Stimulated activated effector memory CD8-positive, alpha-beta T cell treated with anti-CD3 and anti-CD28 coated beads, Interleukin-12 subunit alpha, Interleukin-12 subunit beta, amount 100 ng/mL, for 72 hours (primary cell): ENCODE measurements around the gene SH3GLB1.

Source experiments
- ATAC-seq: fragments of 150-1000 bp; cut with Tn5 transposase; 2 replicates; pipeline ENCODE4 v1.10.0; 2021
- DNase-seq, 2 donors: peaks; one replicate each; pipeline ENCODE4 v3.0.0; 2021 to 2022; ENCODE audit warnings: low spot score in 2 of 2
- H3K27ac Mint-ChIP-seq: one replicate; pipeline ENCODE4 v1.8.0; 2022; ENCODE audit warnings: mild to moderate bottlenecking, mixed read lengths
- H3K36me3 Mint-ChIP-seq: one replicate; pipeline ENCODE4 v1.8.0; 2022; ENCODE audit warnings: mild to moderate bottlenecking, mixed read lengths
- H3K4me1 Mint-ChIP-seq: one replicate; pipeline ENCODE4 v1.8.0; 2022; ENCODE audit warnings: mixed read lengths
- H3K4me3 Mint-ChIP-seq: one replicate; pipeline ENCODE4 v1.8.0; 2022; ENCODE audit warnings: mild to moderate bottlenecking, mixed read lengths
- H3K9me3 Mint-ChIP-seq: one replicate; pipeline ENCODE4 v1.8.0; 2022; ENCODE audit warnings: mixed read lengths

The SH3GLB1 gene

DNA sequence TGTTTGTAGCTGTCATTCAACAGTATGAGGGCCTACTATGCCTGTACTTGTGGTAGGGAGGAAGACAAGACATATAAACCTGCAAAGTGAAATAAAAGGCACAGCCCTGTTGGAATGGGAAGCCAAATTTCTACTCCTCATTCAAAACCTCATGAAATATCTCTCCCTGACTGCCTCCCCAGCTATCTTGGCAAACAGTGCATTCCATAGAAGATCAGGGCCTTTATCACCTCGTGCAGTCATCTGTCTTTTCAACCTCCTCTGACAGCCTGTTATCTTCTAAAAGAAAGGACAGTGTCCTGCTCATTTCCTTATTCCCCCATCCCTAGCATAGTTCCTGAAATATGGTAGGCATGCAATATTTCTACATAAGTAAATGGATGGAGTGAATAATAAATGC is 71.0 kb downstream of the SH3GLB1 start:
- Mint-ChIP-seq H3K36me3 (no peaks in the 10 kb centered on the region), H3K27ac (no peak overlapping the region), H3K4me1 (peaks cover 10% of the 10 kb centered on the region), H3K9me3 (no peaks in the 10 kb centered on the region), H3K4me3 (no peak overlapping the region)
- DNase-seq (no peak), ATAC-seq (no peak)

DNA sequence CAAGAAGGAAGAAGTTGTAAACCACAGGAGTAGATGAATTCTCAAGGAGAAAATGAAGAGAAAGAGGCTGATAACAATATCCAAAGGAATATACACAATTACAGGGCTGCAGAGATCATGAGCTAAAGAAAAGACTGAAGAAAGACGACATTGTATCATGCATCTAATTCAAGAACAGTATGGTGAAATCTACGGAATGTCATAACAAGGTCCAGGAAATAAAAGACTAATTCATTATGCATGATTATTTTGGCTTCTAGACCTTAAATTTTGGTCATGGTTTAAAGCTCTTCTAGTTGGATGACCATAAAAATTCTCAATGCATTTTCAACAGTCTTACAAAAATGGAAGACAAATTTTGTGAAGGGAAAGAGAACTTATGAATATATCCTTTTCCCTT is 71.7 kb downstream of the SH3GLB1 start:
- Mint-ChIP-seq H3K27ac (no peak overlapping the region), H3K36me3 (no peaks in the 10 kb centered on the region), H3K9me3 (no peaks in the 10 kb centered on the region), H3K4me1 (peaks cover 10% of the 10 kb centered on the region), H3K4me3 (no peak overlapping the region)
- DNase-seq (no peak), ATAC-seq (no peak)

DNA sequence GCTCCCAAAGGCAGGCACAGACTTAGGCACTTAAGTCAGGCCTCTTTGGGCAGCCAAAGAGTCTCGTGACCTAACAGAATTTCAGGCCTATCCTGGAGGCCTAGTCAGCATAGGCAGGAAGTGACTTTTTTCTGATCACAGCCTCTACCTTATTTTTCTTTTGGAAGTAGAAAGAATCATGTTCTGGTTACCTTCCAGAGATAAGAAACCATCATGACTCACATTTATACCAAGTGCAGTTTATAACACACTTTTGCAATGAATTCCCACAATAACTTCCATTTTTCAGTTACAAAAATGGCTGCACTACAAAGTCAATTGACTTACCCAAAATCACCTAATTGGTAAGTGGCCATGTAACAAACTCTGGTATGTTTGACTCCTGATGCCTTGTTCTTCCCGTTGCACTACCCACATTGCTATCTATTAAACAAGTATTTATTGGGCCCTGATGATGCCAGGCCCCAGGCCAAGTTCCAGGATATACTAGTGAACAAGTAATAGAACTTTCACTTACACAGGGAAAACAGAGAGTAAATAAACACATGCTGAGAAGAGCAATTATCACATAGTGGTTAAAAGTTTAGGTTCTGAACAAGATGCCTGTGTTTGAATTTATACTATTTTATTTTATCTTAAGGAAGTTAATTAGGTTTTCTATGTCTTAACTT is 74.3 kb downstream of the SH3GLB1 start:
- no peak for ATAC-seq
- no peak overlapping the region for H3K27ac Mint-ChIP-seq
- no peaks in the 10 kb centered on the region for H3K9me3 Mint-ChIP-seq
- H3K4me3 Mint-ChIP-seq, result no peak overlapping the region
- peaks cover 9% of the 10 kb centered on the region for H3K4me1 Mint-ChIP-seq
- H3K36me3 Mint-ChIP-seq, result no peaks in the 10 kb centered on the region
- no peak for DNase-seq

DNA sequence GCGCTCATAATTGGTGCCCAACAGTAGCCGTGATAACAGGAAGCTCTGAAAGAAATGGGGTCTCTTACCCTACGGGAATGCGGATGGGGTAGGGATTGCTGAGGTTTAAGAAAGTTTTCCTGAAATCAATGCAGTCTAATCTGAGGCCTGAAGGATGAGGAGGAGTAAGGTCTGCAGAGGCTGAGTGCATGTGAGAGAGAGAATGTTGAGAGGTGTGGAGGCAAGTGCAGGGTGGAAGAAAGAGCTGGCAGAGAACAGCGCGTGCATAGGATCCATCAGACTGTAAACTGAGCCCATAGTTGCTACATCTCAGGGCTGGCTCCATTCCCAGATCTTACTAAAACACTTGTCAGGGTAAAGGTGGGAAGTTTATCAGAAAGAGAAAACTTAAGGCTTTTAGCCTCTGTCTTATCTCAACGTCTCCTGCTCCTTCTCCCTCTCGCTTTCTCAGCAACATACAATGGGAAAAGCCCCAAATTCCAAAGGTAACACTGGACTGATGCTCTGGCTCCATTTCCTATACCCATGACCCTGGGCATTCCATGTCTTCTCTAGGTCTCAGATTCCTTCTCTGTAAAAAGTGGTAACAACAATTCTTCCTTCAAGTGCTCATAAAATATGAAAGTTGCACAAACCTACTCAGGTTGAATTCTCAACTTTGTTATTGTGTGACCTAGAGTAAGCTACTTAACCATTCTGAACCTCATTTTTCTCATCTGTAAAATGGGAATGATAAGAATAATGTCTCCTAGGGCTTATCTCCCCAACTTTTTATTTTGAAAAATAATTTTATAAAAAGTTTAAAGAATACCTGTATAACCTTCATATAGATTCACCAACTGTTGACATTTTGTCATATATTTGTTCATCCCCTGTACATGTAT is 75.2 kb downstream of the SH3GLB1 start:
- H3K9me3 Mint-ChIP-seq, result no peaks in the 10 kb centered on the region
- no peak for ATAC-seq

DNA sequence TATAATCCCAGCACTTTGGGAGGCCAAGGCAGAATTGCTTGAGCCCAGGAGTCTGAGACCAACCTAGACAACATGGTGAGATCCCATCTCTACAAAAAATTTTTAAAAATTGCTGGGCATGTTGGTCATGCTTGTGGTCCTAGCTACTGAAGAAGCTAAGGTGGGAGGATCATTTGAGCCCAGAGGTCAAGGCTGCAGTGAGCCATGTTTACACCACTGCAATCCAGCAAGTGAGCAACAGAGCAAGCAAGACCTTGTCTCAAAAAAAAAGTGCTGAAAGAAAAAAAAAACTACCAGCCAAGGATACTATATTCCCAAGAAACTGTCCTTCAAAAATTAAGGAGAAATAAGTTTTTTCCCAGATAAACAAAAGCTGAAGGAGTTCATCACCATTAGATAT is 78.1 kb downstream of the SH3GLB1 start:
- Mint-ChIP-seq H3K4me1 (no peaks in the 10 kb centered on the region), H3K4me3 (no peak overlapping the region), H3K36me3 (no peaks in the 10 kb centered on the region), H3K27ac (no peak overlapping the region), H3K9me3 (no peaks in the 10 kb centered on the region)
- DNase-seq (no peak), ATAC-seq (no peak)

More for the DNA sequence above, 75.2 kb downstream of the SH3GLB1 start:
- H3K36me3 Mint-ChIP-seq, result no peaks in the 10 kb centered on the region
- no peak for DNase-seq
- no peak overlapping the region for H3K4me3 Mint-ChIP-seq
- no peak overlapping the region for H3K27ac Mint-ChIP-seq
- H3K4me1 Mint-ChIP-seq, result peaks cover under 1% of the 10 kb centered on the region

DNA sequence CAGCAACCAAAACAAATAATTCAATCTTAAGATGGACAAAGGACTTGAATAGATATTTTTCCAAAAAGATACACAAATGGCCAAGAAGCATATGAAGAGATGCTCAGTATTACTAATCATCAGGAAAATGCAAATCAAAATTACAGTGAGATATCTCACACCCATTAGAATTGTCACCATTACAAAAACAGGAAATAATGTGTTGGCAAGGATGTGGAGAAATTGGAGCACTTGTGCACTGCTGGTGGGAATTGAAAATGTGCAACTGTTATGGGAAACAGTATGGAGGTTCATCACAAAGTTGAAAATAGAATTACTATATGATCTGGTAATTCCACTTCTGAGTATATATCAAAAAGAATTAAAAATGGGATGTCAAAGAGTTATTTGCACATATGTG is 83.2 kb downstream of the SH3GLB1 start:
- ATAC-seq (no peak), DNase-seq (no peak)
- H3K36me3 Mint-ChIP-seq, result no peaks in the 10 kb centered on the region
- no peak overlapping the region for H3K4me3 Mint-ChIP-seq
- no peaks in the 10 kb centered on the region for H3K9me3 Mint-ChIP-seq
- no peak overlapping the region for H3K27ac Mint-ChIP-seq
- no peaks in the 10 kb centered on the region for H3K4me1 Mint-ChIP-seq

DNA sequence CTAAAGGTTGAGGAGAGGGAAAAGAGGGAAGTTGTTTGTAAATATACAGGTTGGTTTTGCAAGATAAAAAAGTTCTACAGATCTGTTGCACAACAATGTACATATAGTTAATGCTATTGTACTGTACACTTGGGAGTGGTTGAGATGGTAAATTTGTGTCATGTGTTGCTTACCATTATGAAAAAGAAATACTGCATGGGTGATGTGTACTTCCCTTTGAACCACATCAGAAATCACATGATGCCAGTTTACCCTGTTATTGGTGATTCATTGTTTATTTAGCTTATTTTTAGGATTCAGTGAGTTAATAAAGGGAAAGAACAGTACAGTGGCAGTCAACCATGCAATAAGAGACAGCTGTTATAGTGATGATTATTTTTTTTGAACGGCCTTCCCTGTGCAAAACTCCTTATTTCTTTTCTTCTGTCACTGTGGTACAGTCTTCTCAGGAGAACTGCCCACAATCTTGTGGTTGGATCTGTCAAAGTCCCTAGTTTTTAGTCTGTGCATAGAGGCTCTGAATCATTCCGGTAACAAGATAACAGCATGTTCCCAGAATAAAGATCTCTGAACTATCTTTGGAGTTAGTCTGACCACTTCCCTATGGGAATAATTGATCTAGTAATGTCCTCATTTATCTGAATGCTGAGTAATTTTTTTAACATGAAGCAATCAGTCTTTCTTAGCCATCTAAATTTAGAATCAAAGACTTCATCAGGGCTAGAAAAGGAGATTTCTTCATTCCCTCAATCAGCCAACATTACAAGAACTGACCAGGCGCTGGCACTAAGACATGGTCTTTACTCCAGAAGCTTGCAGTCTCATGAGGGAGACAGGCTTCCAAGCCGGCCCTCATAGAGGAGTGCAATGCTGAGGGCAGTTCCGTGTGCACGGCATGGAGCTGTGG is 84.2 kb downstream of the SH3GLB1 start:
- no peak overlapping the region for H3K27ac Mint-ChIP-seq
- no peaks in the 10 kb centered on the region for H3K9me3 Mint-ChIP-seq
- H3K36me3 Mint-ChIP-seq, result no peaks in the 10 kb centered on the region
- ATAC-seq (no peak), DNase-seq (peak in 1 of 2 donors; percentile 22)
- H3K4me1 Mint-ChIP-seq, result no peaks in the 10 kb centered on the region
- no peak overlapping the region for H3K4me3 Mint-ChIP-seq

DNA sequence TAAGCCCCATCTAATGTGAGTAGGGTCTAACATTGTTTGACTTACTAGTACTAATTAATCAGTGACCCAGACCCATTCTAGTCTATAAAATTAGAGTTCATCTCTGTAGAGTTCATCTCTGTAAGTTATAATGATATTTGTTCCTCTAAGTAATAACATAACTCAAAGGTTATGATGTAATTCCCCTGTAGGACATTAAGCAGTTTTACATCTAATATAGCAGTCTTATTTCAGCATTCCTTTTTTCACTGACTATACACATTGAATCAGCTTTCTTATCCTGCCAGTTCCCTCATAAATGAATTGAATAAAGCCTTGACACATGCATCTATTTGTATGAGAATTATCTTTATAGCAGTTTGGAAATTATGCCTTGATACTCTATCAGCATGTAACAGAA is 90.9 kb downstream of the SH3GLB1 start:
- ATAC-seq (no peak), DNase-seq (no peak)
- no peaks in the 10 kb centered on the region for H3K36me3 Mint-ChIP-seq
- H3K27ac Mint-ChIP-seq, result no peak overlapping the region
- H3K9me3 Mint-ChIP-seq, result no peaks in the 10 kb centered on the region
- H3K4me3 Mint-ChIP-seq, result no peak overlapping the region
- H3K4me1 Mint-ChIP-seq, result no peaks in the 10 kb centered on the region
